ENCODE results near the gene CSRNP3.
"Not testable (repeated sequence)": the region's sequence is repeated elsewhere in the genome, so short reads cannot be mapped to it uniquely, and the experiment has no call there.

The CSRNP3 gene

GRCh38 chr2:165547900-165548299 is 78.4 kb downstream of the CSRNP3 start:
- no peak for DNase-seq

GRCh38 chr2:165549619-165550018 is 80.1 kb downstream of the CSRNP3 start:
- DNase-seq: no peak

- DNase-seq: no peak
These were observed 89.3 kb downstream of the CSRNP3 start for GRCh38 chr2:165558832-165559231.

GRCh38 chr2:165560377-165560988 is 91.0 kb downstream of the CSRNP3 start:
- no peak for DNase-seq

GRCh38 chr2:165561516-165561915 is 92.0 kb downstream of the CSRNP3 start:
- DNase-seq: no peak

- DNase-seq: no peak
These were observed 92.7 kb downstream of the CSRNP3 start for GRCh38 chr2:165562233-165562632.

- DNase-seq: no peak
These were observed 94.1 kb downstream of the CSRNP3 start for GRCh38 chr2:165563468-165564225.

GRCh38 chr2:165566008-165566407 is 96.5 kb downstream of the CSRNP3 start:
- DNase-seq: no peak

GRCh38 chr2:165567273-165567672 is 97.8 kb downstream of the CSRNP3 start:
- no peak for DNase-seq

- no peak for DNase-seq
These were observed 98.9 kb downstream of the CSRNP3 start for GRCh38 chr2:165568361-165568760.

- DNase-seq: no peak
These were observed 102.0 kb downstream of the CSRNP3 start for GRCh38 chr2:165571477-165571876.

GRCh38 chr2:165572151-165572550 is 102.7 kb downstream of the CSRNP3 start:
- no peak for DNase-seq

GRCh38 chr2:165573534-165574461 is 104.3 kb downstream of the CSRNP3 start:
- no peak for DNase-seq

GRCh38 chr2:165575044-165575615 is 105.6 kb downstream of the CSRNP3 start:
- no peak for DNase-seq

GRCh38 chr2:165576409-165577154 is 107.1 kb downstream of the CSRNP3 start:
- DNase-seq: no peak

- DNase-seq: no peak
These were observed 112.9 kb downstream of the CSRNP3 start for GRCh38 chr2:165582409-165582808.

- DNase-seq: no peak
These were observed 113.5 kb downstream of the CSRNP3 start for GRCh38 chr2:165582863-165583506.

- no peak for DNase-seq
These were observed 114.7 kb downstream of the CSRNP3 start for GRCh38 chr2:165584126-165584654.

- no peak for DNase-seq
These were observed 116.5 kb downstream of the CSRNP3 start for GRCh38 chr2:165586019-165586418.

- DNase-seq: no peak
These were observed 117.9 kb downstream of the CSRNP3 start for GRCh38 chr2:165587335-165587938.

GRCh38 chr2:165590999-165591398 is 121.5 kb downstream of the CSRNP3 start:
- not testable (repeated sequence) for DNase-seq
